Stomach (tissue), 9 donors: ENCODE measurements around the gene KBTBD3. TPM values are rescaled to one million over a fixed set of nuclear protein-coding genes. Genes with fewer than 3 reads are reported as not detected.

Experiments used
- DNase-seq, 2 donors: peaks; one replicate each; pipeline versions ENCODE4 v3.0.0 to v3.0.0-alpha.2; 2013 to 2019
- H3K27ac ChIP-seq, 5 donors: fragments of 200-600 bp in 4 of 5; sonication (generic) in 4 of 5; one replicate each; pipeline ENCODE4 v1.5.1; 2013 to 2019; ENCODE audit warnings: mild to moderate bottlenecking in 1 of 5, moderate library complexity in 1 of 5
- H3K27me3 ChIP-seq, 3 donors: fragments of 200-600 bp; sonication (generic); one replicate each; pipeline ENCODE4 v1.5.1; 2017 to 2019; ENCODE audit warnings: mixed run types in 1 of 3
- H3K36me3 ChIP-seq, 4 donors: fragments of 200-600 bp; sonication (generic); 1 replicate in 3 of 4; 2 replicates in 1 of 4; pipeline ENCODE4 v1.5.1; 2016 to 2019
- H3K4me1 ChIP-seq, 4 donors: fragments of 200-600 bp; sonication (generic); one replicate each; pipeline ENCODE4 v1.5.1; 2016 to 2019
- H3K4me3 ChIP-seq, 4 donors: fragments of 200-600 bp; sonication (generic) in 3 of 4; one replicate each; pipeline ENCODE4 v1.5.1; 2016 to 2019; ENCODE audit warnings: mild to moderate bottlenecking in 1 of 4
- H3K9me3 ChIP-seq, 4 donors: fragments of 200-600 bp; sonication (generic); one replicate each; pipeline ENCODE4 v1.5.1; 2016 to 2019
- CTCF ChIP-seq, 7 experiments: fragments of 450-650 bp in 4 of 7; fragments of 200-600 bp in 3 of 7; sonication (generic) in 3 of 7; IDR thresholded peaks; one replicate each; pipeline ENCODE4 v1.5.1; 2016 to 2019; ENCODE audit warnings: antibody characterized with exemption in 7 of 7, control low read depth in 2 of 7, mild to moderate bottlenecking in 1 of 7
- EP300 ChIP-seq: sonication (generic); formaldehyde crosslinking; IDR thresholded peaks from one replicate; pipeline ENCODE4 v1.6.1; 2017; ENCODE audit warnings: antibody characterized with exemption
- POLR2A ChIP-seq, 4 donors: fragments of 450-650 bp; IDR thresholded peaks; one replicate each; pipeline ENCODE4 v1.6.1; 2016; ENCODE audit warnings: antibody characterized with exemption in 4 of 4, control low read depth in 2 of 4, mild to moderate bottlenecking in 1 of 4, moderate library complexity in 1 of 4
- POLR2AphosphoS5 ChIP-seq, 3 donors: sonication (generic); formaldehyde crosslinking; IDR thresholded peaks; one replicate each; pipeline ENCODE4 v1.6.1; 2016; ENCODE audit warnings: antibody characterized with exemption in 3 of 3
- WGBS, 5 donors: extraction: QIAGEN DNeasy Blood & Tissue Kit in 3 of 5; methylation state at CpG; one replicate each; pipeline versions ENCODE4 v1.1.5 to v1.1.7; 2013 to 2018; 5-methylcytosine and 5-hydroxymethylcytosine counted together
- intact Hi-C: fragments of 100-400 bp; cut with DNase I; formaldehyde crosslinking; loops from one replicate; pipeline ENCODE4 v1.15.1; 2023; ENCODE audit warnings: low total_unique reads
- polyA plus RNA-seq, 3 donors: library from polyadenylated mRNA; stranded (reverse); fragments of 200-250 nt; gene quantifications; one replicate each; pipeline ENCODE4 v1.2.3, GENCODE V29; 2013
- total RNA-seq, 5 donors: library from RNA; depleted of rRNA; stranded (reverse); fragments of >200 nt; gene quantifications; one replicate each; pipeline versions ENCODE4 v1.1.0 to v1.2.3, GENCODE V29; 2014 to 2016
- donor health status: healthy with polysubstance abuse.
- donor health status: Bipolar disorder and iron deficiency.
- donor health status: healthy.

The KBTBD3 gene
- total and polyA plus RNA-seq, 8 donors: 0.58 to 24.9 (median 3.4) TPM

- WGBS, 5 donors: 64 to 76% (median 68%) methylated on average over 3 of the region's 3 CpGs
- no peak for TF ChIP-seq EP300
- no peak for TF ChIP-seq CTCF (IDR thresholded peaks at IDR 0.05)
- no peak for TF ChIP-seq POLR2A (IDR thresholded peaks at IDR 0.05)
- TF ChIP-seq POLR2AphosphoS5 (IDR thresholded peaks at IDR 0.05): no peak
- intact Hi-C loops: no loop called here
Observed at GRCh38 chr11:106091480-106092123, 14.5 kb upstream of the KBTBD3 start.

GRCh38 chr11:106088896-106089295, 11.7 kb upstream of the KBTBD3 start:
- Histone ChIP-seq H3K4me3 (no peak overlapping the region), H3K27me3 (no peaks in the 10 kb centered on the region), H3K4me1 (peaks cover 12 to 66% (median 30%) of the 10 kb centered on the region in 4 donors), H3K9me3 (no peaks in the 10 kb centered on the region), H3K36me3 (peaks cover 13 to 44% (median 38%) of the 10 kb centered on the region in 4 donors), H3K27ac (no peak overlapping the region)
- no peak for TF ChIP-seq POLR2AphosphoS5 (IDR thresholded peaks at IDR 0.05)
- no peak for TF ChIP-seq EP300
- TF ChIP-seq CTCF (IDR thresholded peaks at IDR 0.05): no peak
- TF ChIP-seq POLR2A (IDR thresholded peaks at IDR 0.05): no peak
- intact Hi-C loops: no loop called here
- DNase-seq: no peak
- WGBS, 5 donors: 79 to 88% (median 86%) methylated on average over 4 of the region's 4 CpGs

More at GRCh38 chr11:106091480-106092123, 14.5 kb upstream of the KBTBD3 start:
- peaks cover 12 to 43% (median 26%) of the 10 kb centered on the region in 4 donors for H3K4me1 ChIP-seq
- no peak overlapping the region for H3K4me3 ChIP-seq
- no peaks in the 10 kb centered on the region for H3K9me3 ChIP-seq
- no peak overlapping the region for H3K27ac ChIP-seq
- DNase-seq: no peak
- no peaks in the 10 kb centered on the region for H3K27me3 ChIP-seq
- H3K36me3 ChIP-seq: peaks cover 29 to 61% (median 57%) of the 10 kb centered on the region in 4 donors

- peak overlapping the region in 1 of 4 donors; percentile 18 for H3K4me3 ChIP-seq
- peaks cover 12 to 68% (median 32%) of the 10 kb centered on the region in 4 donors for H3K4me1 ChIP-seq
- H3K27ac ChIP-seq: no peak overlapping the region
- no peak for TF ChIP-seq POLR2AphosphoS5 (IDR thresholded peaks at IDR 0.05)
- TF ChIP-seq CTCF (IDR thresholded peaks at IDR 0.05): peak in 5 of 7 experiments; percentile 64 to 77 (median 75)
- intact Hi-C loops: no loop called here
- no peaks in the 10 kb centered on the region for H3K27me3 ChIP-seq
- peaks cover 12 to 40% (median 29%) of the 10 kb centered on the region in 4 donors for H3K36me3 ChIP-seq
- H3K9me3 ChIP-seq: no peaks in the 10 kb centered on the region
- peak; percentile 66 to 80 for DNase-seq
- WGBS, 5 donors: 29 to 33% (median 29%) methylated on average over 9 of the region's 9 CpGs
Observed at GRCh38 chr11:106087815-106088435, 10.8 kb upstream of the KBTBD3 start.

- no peaks in the 10 kb centered on the region for H3K27me3 ChIP-seq
- no peak overlapping the region for H3K4me3 ChIP-seq
- DNase-seq: no peak
- H3K36me3 ChIP-seq: peaks cover 4 to 39% (median 25%) of the 10 kb centered on the region in 4 donors
- H3K9me3 ChIP-seq: no peaks in the 10 kb centered on the region
- WGBS, 5 donors: 23 to 43% (median 29%) methylated on average over 2 of the region's 2 CpGs
- H3K27ac ChIP-seq: peak overlapping the region in 3 of 5 donors; percentile 0 to 43 (median 34)
- TF ChIP-seq CTCF (IDR thresholded peaks at IDR 0.05) (no peak), EP300 (no peak), POLR2AphosphoS5 (IDR thresholded peaks at IDR 0.05) (no peak), POLR2A (IDR thresholded peaks at IDR 0.05) (no peak)
- intact Hi-C loops: no loop called here
- H3K4me1 ChIP-seq: peaks cover 17 to 79% (median 40%) of the 10 kb centered on the region in 4 donors
Observed at GRCh38 chr11:106086850-106087249, 9.7 kb upstream of the KBTBD3 start.
